Esophagus squamous epithelium (tissue), 5 donors: ENCODE results near the gene EVA1C. TPM values are rescaled to one million over a fixed set of nuclear protein-coding genes. Genes with fewer than 3 reads are reported as not detected.

Experiments
- DNase-seq: peaks from one replicate; lab custom pipeline; 2025; lab: John Stamatoyannopoulos, UW
- H3K27ac ChIP-seq, 4 donors: fragments of 200-600 bp; sonication (generic); one replicate each; pipeline ENCODE4 v1.5.1; 2016 to 2019; ENCODE audit warnings: mild to moderate bottlenecking in 1 of 4
- H3K27me3 ChIP-seq, 4 donors: fragments of 200-600 bp; sonication (generic); 1 replicate in 3 of 4; 2 replicates in 1 of 4; pipeline versions ENCODE4 v1.5.1 to v1.6.0; 2017 to 2021; ENCODE audit warnings: antibody characterized with exemption in 1 of 4
- H3K36me3 ChIP-seq, 3 donors: fragments of 200-600 bp; sonication (generic); one replicate each; pipeline ENCODE4 v1.5.1; 2016 to 2019
- H3K4me1 ChIP-seq, 3 donors: fragments of 200-600 bp; sonication (generic); one replicate each; pipeline ENCODE4 v1.5.1; 2017 to 2019
- H3K4me3 ChIP-seq, 4 donors: fragments of 200-600 bp; sonication (generic); 1 replicate in 3 of 4; 2 replicates in 1 of 4; pipeline ENCODE4 v1.5.1; 2016 to 2019; ENCODE audit warnings: mild to moderate bottlenecking in 2 of 4, moderate library complexity in 1 of 4
- H3K9me3 ChIP-seq, 3 donors: fragments of 200-600 bp; sonication (generic); one replicate each; pipeline ENCODE4 v1.5.1; 2016 to 2019
- CTCF ChIP-seq, 6 experiments: fragments of 450-650 bp in 4 of 6; fragments of 200-600 bp in 2 of 6; sonication (generic) in 2 of 6; IDR thresholded peaks; one replicate each; pipeline ENCODE4 v1.5.1; 2016 to 2019; ENCODE audit warnings: antibody characterized with exemption in 6 of 6, mild to moderate bottlenecking in 4 of 6, moderate library complexity in 4 of 6
- POLR2A ChIP-seq, 4 donors: fragments of 450-650 bp; IDR thresholded peaks; one replicate each; pipeline ENCODE4 v1.6.1; 2017; ENCODE audit warnings: antibody characterized with exemption in 4 of 4, mild to moderate bottlenecking in 4 of 4, moderate library complexity in 3 of 4
- WGBS, 2 donors: methylation state at CpG; one replicate each; pipeline ENCODE4 v1.1.5; 2018; 5-methylcytosine and 5-hydroxymethylcytosine counted together
- intact Hi-C: fragments of 100-400 bp; cut with DNase I; formaldehyde crosslinking; loops from one replicate; pipeline ENCODE4 v1.15.0; 2022
- total RNA-seq, 4 donors: library from RNA; depleted of rRNA; stranded (reverse); fragments of >200 nt; gene quantifications; one replicate each; pipeline ENCODE4 v1.1.0, GENCODE V29; 2016
- donor health status: DM: yes; HTN: yes; CAD: no.

Gene EVA1C
- total RNA-seq, 4 donors from 2014 or later = 12.7 to 39.9 (median 24.4) TPM

GRCh38 chr21:32484706-32485380, 72.3 kb downstream of the EVA1C start:
- H3K4me1 ChIP-seq = peaks cover 0 to 40% (median 4%) of the 10 kb centered on the region in 3 donors
- peak overlapping the region in 3 of 4 donors; percentile 0 to 42 (median 6) for H3K27ac ChIP-seq
- peaks cover 0 to 27% (median 3%) of the 10 kb centered on the region in 3 donors for H3K36me3 ChIP-seq
- H3K4me3 ChIP-seq = no peak overlapping the region
- TF ChIP-seq POLR2A (IDR thresholded peaks at IDR 0.05) = no peak
- TF ChIP-seq CTCF (IDR thresholded peaks at IDR 0.05) = no peak
- WGBS, 2 donors = 74 to 78% methylated on average over 13 to 14 of the region's 16 CpGs
- DNase-seq = no peak
- H3K9me3 ChIP-seq = no peaks in the 10 kb centered on the region
- H3K27me3 ChIP-seq = no peaks in the 10 kb centered on the region
- intact Hi-C loops = no loop called here

- H3K4me3 ChIP-seq = no peak overlapping the region
- TF ChIP-seq POLR2A (IDR thresholded peaks at IDR 0.05) = no peak
- no peak for TF ChIP-seq CTCF (IDR thresholded peaks at IDR 0.05)
- intact Hi-C loops = no loop called here
- WGBS, 2 donors = 70 to 80% methylated on average over 3 of the region's 3 CpGs
- peaks cover 0 to 68% (median under 1%) of the 10 kb centered on the region in 3 donors for H3K36me3 ChIP-seq
- H3K4me1 ChIP-seq = peaks cover 0 to 23% (median 0%) of the 10 kb centered on the region in 3 donors
- DNase-seq = no peak
- no peaks in the 10 kb centered on the region for H3K27me3 ChIP-seq
- no peaks in the 10 kb centered on the region for H3K9me3 ChIP-seq
- H3K27ac ChIP-seq = no peak overlapping the region
Measured at GRCh38 chr21:32492376-32492775, 79.9 kb downstream of the EVA1C start.

- Histone ChIP-seq H3K4me3 (no peak overlapping the region), H3K9me3 (no peaks in the 10 kb centered on the region), H3K4me1 (peaks cover 0 to 44% (median 5%) of the 10 kb centered on the region in 3 donors), H3K27me3 (no peaks in the 10 kb centered on the region), H3K27ac (peak overlapping the region in 1 of 4 donors; percentile 18), H3K36me3 (peaks cover 0 to 62% (median 0%) of the 10 kb centered on the region in 3 donors)
- TF ChIP-seq POLR2A (IDR thresholded peaks at IDR 0.05) (no peak), CTCF (IDR thresholded peaks at IDR 0.05) (no peak)
- DNase-seq = no peak
- WGBS, 2 donors = 54 to 56% methylated on average over 8 to 10 of the region's 10 CpGs
- intact Hi-C loops = no loop called here
Measured at GRCh38 chr21:32494934-32495709, 82.6 kb downstream of the EVA1C start.

- Histone ChIP-seq H3K27me3 (no peaks in the 10 kb centered on the region), H3K9me3 (no peaks in the 10 kb centered on the region), H3K4me1 (peaks cover 0 to 44% (median 5%) of the 10 kb centered on the region in 3 donors), H3K4me3 (no peak overlapping the region), H3K36me3 (peaks cover 0 to 65% (median 0%) of the 10 kb centered on the region in 3 donors), H3K27ac (no peak overlapping the region)
- 73 to 95% methylated on average over 6 of the region's 6 CpGs for WGBS, 2 donors
- no peak for DNase-seq
- TF ChIP-seq CTCF (IDR thresholded peaks at IDR 0.05) (no peak), POLR2A (IDR thresholded peaks at IDR 0.05) (no peak)
- intact Hi-C loops = no loop called here
Measured at GRCh38 chr21:32496568-32496967, 84.1 kb downstream of the EVA1C start.
